Esophagus squamous epithelium (tissue), 4 donors: ENCODE data around the gene CD82.
"Not testable (repeated sequence)": the region's sequence is repeated elsewhere in the genome, so short reads cannot be mapped to it uniquely, and the experiment has no call there.

Experiments used
- CTCF ChIP-seq, 6 experiments: fragments of 450-650 bp in 4 of 6; fragments of 200-600 bp in 2 of 6; sonication (generic) in 2 of 6; IDR thresholded peaks; one replicate each; pipeline ENCODE4 v1.5.1; 2016 to 2019; ENCODE audit warnings: antibody characterized with exemption in 6 of 6, mild to moderate bottlenecking in 4 of 6, moderate library complexity in 4 of 6
- POLR2A ChIP-seq, 4 donors: fragments of 450-650 bp; IDR thresholded peaks; one replicate each; pipeline ENCODE4 v1.6.1; 2017; ENCODE audit warnings: antibody characterized with exemption in 4 of 4, mild to moderate bottlenecking in 4 of 4, moderate library complexity in 3 of 4

GRCh38 chr11:44548961-44549749 is 16.3 kb upstream of the CD82 start:
- not testable (repeated sequence) for TF ChIP-seq CTCF, POLR2A (IDR thresholded peaks at IDR 0.05)
